ENCODE measurements around the gene CGNL1. TPM values are rescaled to one million over a fixed set of nuclear protein-coding genes. Genes with fewer than 3 reads are reported as not detected.

The CGNL1 gene
- polyA plus RNA-seq, 2 of the 4 experiments (the other 2 are of a cell fraction): 1.4 to 1.8 TPM

DNA sequence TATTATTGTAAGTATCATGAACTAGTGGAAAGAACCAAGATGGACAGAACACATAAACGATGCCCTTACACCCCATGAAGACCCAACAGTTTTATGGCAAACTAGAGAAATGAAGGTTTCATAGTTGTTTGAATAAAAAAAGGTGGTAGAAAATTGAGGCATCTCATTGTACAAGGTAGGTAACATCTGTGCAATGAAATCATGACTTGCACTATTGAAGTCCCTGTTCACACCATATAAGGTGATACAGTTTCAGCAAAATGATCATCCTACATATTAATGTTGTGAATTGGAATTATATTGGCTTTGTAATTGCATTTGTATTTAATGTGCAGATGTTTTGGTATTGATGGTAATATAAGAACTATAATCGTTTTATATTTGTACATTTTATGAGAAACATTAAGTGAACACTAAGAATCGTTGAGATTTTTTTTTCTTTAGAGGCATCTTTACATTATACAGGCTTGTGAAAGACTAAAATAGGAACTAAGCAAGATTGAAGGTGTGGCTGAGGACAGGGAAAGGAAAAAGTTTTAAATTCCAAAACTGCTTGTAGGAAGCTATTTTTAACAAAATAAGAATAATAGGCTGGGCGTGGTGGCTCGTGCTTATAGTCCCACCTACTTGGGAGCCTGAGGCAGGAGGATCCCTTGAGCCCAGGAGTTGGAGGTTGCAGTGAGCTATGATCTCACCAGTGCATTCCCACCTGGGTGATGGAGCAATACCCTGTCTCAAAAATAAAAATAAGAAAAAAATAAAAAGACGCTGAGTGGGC lies 48.5 kb downstream of the CGNL1 start:
- peaks cover 52% of the 10 kb centered on the region for H3K4me1 ChIP-seq
- TF ChIP-seq USF2 (IDR thresholded peaks at IDR 0.05) (no peak), KDM1A (IDR thresholded peaks at IDR 0.05; ENCODE audit: low read depth) (no peak), RARB (CRISPR knock-in tag; IDR thresholded peaks at IDR 0.05) (no peak), NFE2L2 (conservative IDR thresholded peaks at IDR 0.05; ENCODE audit: low read length) (peak; percentile 90), MAFK (IDR thresholded peaks at IDR 0.05; ENCODE audit: partially characterized antibody) (peak; percentile 54)
- TF ChIP-seq, protein P1, sequence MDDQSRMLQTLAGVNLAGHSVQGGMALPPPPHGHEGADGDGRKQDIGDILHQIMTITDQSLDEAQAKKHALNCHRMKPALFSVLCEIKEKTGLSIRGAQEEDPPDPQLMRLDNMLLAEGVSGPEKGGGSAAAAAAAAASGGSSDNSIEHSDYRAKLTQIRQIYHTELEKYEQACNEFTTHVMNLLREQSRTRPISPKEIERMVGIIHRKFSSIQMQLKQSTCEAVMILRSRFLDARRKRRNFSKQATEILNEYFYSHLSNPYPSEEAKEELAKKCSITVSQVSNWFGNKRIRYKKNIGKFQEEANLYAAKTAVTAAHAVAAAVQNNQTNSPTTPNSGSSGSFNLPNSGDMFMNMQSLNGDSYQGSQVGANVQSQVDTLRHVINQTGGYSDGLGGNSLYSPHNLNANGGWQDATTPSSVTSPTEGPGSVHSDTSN (IDR thresholded peaks at IDR 0.05): no peak
- TF ChIP-seq, protein P2, sequence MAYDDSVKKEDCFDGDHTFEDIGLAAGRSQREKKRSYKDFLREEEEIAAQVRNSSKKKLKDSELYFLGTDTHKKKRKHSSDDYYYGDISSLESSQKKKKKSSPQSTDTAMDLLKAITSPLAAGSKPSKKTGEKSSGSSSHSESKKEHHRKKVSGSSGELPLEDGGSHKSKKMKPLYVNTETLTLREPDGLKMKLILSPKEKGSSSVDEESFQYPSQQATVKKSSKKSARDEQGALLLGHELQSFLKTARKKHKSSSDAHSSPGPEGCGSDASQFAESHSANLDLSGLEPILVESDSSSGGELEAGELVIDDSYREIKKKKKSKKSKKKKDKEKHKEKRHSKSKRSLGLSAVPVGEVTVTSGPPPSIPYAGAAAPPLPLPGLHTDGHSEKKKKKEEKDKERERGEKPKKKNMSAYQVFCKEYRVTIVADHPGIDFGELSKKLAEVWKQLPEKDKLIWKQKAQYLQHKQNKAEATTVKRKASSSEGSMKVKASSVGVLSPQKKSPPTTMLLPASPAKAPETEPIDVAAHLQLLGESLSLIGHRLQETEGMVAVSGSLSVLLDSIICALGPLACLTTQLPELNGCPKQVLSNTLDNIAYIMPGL (CRISPR knock-in tag; IDR thresholded peaks at IDR 0.05; ENCODE audit: borderline replicate concordance): no peak
- H3K4me3 ChIP-seq: no peak overlapping the region
- no peak overlapping the region for H3K4me2 ChIP-seq
- 68% methylated on average over 6 of the region's 6 CpGs for WGBS (ENCODE audit: missing lambda C conversion rate)
- ATAC-seq: no peak
- no peak for DNase-seq (ENCODE audit: low read depth in 1 of 2, low spot score in 1 of 2)
- FAIRE-seq: no peak
- POLR2A ChIA-PET: no interaction called here
- CTCF ChIA-PET: interaction anchor here (0.6 to 1.4 kb wide), 3 partner anchors 38 to 79 kb away, joined by 3 read pairs; no protein-coding TSS in a partner anchor
- no peaks in the 10 kb centered on the region for H3K9me3 ChIP-seq
- no peak overlapping the region for H3K27ac ChIP-seq

DNA sequence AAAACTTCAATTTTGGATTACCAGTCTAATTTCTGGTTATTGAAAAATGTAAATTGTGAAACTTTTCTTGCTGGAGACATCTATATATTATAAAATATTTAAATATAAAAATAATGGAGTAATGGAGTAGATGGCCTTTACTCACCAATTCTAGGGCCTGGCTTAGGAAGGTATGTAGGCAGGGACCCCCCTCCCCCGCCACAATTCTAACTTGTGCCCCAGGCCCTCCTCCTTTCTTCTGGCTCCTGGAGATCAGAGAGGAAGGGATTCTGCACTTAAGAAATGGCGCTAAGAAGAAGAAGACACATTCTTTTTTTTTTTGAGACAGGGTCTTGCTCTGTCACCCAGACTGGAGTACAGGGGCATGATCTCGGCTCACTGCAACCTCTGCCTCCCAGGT lies 49.5 kb downstream of the CGNL1 start:
- Histone ChIP-seq H3K4me3 (no peak overlapping the region), H3K4me2 (no peak overlapping the region), H3K27ac (peak overlapping the region in 1 of 2 experiments; percentile 66; a peak in 1 of 6 replicates), H3K4me1 (peaks cover 52% of the 10 kb centered on the region), H3K9me3 (no peaks in the 10 kb centered on the region)
- POLR2A ChIA-PET: no interaction called here
- no peak for DNase-seq (ENCODE audit: low read depth in 1 of 2, low spot score in 1 of 2)
- no peak for ATAC-seq
- FAIRE-seq: no peak
- CTCF ChIA-PET: interaction anchor here (3.2 kb wide), 1 partner anchor 85 kb away, joined by 8 read pairs; no protein-coding TSS in a partner anchor
- 64% methylated on average over 3 of the region's 3 CpGs for WGBS (ENCODE audit: missing lambda C conversion rate)
- TF ChIP-seq MAFK (IDR thresholded peaks at IDR 0.05; ENCODE audit: partially characterized antibody): no peak
- no peak for TF ChIP-seq RNF2 (IDR thresholded peaks at IDR 0.05; ENCODE audit: borderline replicate concordance, low read depth)
- TF ChIP-seq FOXS1 (CRISPR knock-in tag; IDR thresholded peaks at IDR 0.05): no peak
- TF ChIP-seq, protein P3, sequence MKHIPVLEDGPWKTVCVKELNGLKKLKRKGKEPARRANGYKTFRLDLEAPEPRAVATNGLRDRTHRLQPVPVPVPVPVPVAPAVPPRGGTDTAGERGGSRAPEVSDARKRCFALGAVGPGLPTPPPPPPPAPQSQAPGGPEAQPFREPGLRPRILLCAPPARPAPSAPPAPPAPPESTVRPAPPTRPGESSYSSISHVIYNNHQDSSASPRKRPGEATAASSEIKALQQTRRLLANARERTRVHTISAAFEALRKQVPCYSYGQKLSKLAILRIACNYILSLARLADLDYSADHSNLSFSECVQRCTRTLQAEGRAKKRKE (CRISPR knock-in tag; IDR thresholded peaks at IDR 0.05; ENCODE audit: low read depth): no peak

DNA sequence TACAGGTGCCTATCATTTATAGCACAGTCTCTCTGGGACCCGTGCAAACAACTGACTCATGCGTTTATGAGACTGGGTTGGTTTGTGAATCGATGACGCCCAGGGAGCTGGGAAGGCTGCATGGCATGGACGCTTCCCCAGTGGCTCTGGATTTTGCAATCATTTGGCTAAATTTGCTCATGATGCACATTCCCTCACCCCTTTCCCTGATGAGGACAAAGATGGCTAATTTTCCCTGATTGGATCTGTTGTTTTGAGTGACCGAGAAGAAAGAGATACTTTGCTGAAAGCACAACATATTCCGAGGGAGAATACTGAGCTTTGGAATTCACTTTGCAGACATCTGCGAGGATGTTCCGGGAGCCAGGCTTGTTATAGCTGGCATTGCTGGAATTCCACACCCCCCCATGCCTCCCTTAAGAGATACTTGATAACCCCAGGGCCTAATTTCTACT lies 51.1 kb downstream of the CGNL1 start:
- ATAC-seq: peak; percentile 91 to 94
- CTCF ChIA-PET: interaction anchor here (1.0 to 3.2 kb wide), 6 partner anchors 8 to 115 kb away, joined by 3 to 9 read pairs (median 6); no protein-coding TSS in a partner anchor
- POLR2A ChIA-PET: interaction anchor here (1.5 kb wide), 1 partner anchor 59 kb away, joined by 4 read pairs; no protein-coding TSS in a partner anchor
- peak; percentile 70 to 71 for DNase-seq (ENCODE audit: low read depth in 1 of 2, low spot score in 1 of 2)
- peak; percentile 84 for FAIRE-seq
- Histone ChIP-seq H3K27ac (peak overlapping the region; percentile 54 to 66), H3K4me1 (peaks cover 43% of the 10 kb centered on the region), H3K4me3 (no peak overlapping the region), H3K4me2 (peak overlapping the region; percentile 53), H3K9me3 (no peaks in the 10 kb centered on the region)
- WGBS (ENCODE audit: missing lambda C conversion rate): 5% methylated on average over 9 of the region's 9 CpGs
- TF ChIP-seq MAFK (IDR thresholded peaks at IDR 0.05; ENCODE audit: partially characterized antibody) (peak; percentile 82), FOSL2 (IDR thresholded peaks at IDR 0.05) (0 out of 2 replicates have a peak, but pooled peaks have one; percentile 25), FOSL2 (CRISPR knock-in tag; IDR thresholded peaks at IDR 0.05) (peak; percentile 60; the same call in 1 of the 2 replicates), CEBPB (IDR thresholded peaks at IDR 0.05) (peak; percentile 82 to 95; a peak in 3 of 4 replicates), KDM5A (IDR thresholded peaks at IDR 0.05) (no peak), RFX5 (IDR thresholded peaks at IDR 0.05) (peak; percentile 72), MAX (IDR thresholded peaks at IDR 0.05) (peak; percentile 65)
